ENCODE measurements around the gene DEFB132.

DNA sequence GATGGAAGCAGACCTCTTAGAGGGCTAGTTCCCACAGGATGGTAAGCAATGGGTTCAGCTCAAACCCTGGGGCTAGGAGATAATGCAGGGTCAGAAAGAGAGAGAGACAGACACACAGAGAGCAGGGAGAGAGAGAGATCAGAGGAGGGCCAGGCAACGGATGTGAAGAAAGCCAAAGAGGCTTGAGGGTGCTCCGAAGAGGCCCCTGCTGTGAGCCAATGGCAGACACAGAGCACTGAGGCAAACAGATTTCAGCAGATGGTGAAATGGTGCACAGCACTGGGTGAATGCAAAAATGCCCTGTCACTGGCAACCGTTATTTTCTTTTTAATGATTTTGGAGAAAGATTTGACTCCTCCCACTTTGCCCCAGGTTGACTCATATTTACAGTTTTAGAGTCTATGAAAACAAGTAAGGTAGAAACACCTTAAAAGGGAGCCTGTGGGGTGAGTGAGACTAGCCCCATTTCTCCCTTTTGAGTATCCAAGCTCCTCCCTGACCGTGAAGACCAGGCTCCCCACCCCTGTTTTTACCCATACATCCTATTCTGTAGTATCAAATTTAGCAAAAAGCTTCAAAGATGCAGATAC, 840 bp downstream of the DEFB132 start:
- TF ChIP-seq EZH2phosphoT487 (IDR thresholded peaks at IDR 0.05; ENCODE audit: low read length), result no peak
- no peak for TF ChIP-seq EZH2 (optimal IDR thresholded peaks at IDR 0.05; ENCODE audit: low read depth, low read length)
